HepG2 (cell line): Measurements from ENCODE around the gene ARFGEF3. TPM values are rescaled to one million over a fixed set of nuclear protein-coding genes. Genes with fewer than 3 reads are reported as not detected.

Experiments
- ATAC-seq: fragments of 200-7000 bp; cut with Tn5 transposase; 3 replicates; pipeline ENCODE4 v1.9.1; 2020; ENCODE audit warnings: mild to moderate bottlenecking, moderate library complexity
- BruUV-seq: library from RNA; stranded (reverse); fragments of 400-500 nt; replicated peaks from 2 replicates; lab custom pipeline; 2021; lab: Mats Ljungman, UMichigan
- CTCF ChIA-PET: fragments of 300-600 bp; formaldehyde crosslinking; extraction: SDS; loops from one replicate; lab custom pipeline; 2021; ENCODE audit warnings: low total read pairs, inconsistent platforms, low intra/inter-chr PET ratio; lab: Yijun Ruan, JAX
- POLR2A ChIA-PET: fragments of 350-600 bp; sonication (Branson Sonifier 250); formaldehyde crosslinking; loops from one replicate; lab custom pipeline; 2020; ENCODE audit warnings: antibody characterized with exemption, inconsistent platforms; lab: Yijun Ruan, JAX
- DNase-seq: peaks from one replicate; pipeline ENCODE4 v3.0.0-alpha.2; 2015; ENCODE audit warnings: low spot score
- FAIRE-seq: peaks from 3 replicates; lab custom pipeline; 2011; peaks lifted over from hg19 to GRCh38; lab: Jason Lieb, UNC
- H2AFZ ChIP-seq: one replicate; pipeline ENCODE4 v1.6.1; 2011; ENCODE audit warnings: low read length, inconsistent platforms
- H3K27ac ChIP-seq: fragments of 300-600 bp; 3 replicates; pipeline ENCODE4 v1.8.0; 2011; ENCODE audit warnings: mixed run types, mild to moderate bottlenecking, mixed read lengths, low read length, inconsistent platforms; ENCODE audit not compliant: insufficient read depth; ENCODE audit errors: extremely low read length
- H3K27me3 ChIP-seq, 2 experiments: fragments of 200-600 bp in 1 of 2; 2 replicates in 1 of 2; 3 replicates in 1 of 2; pipeline versions ENCODE4 v1.6.0 to v1.8.0; 2011; ENCODE audit warnings: low read length in 2 of 2, mild to moderate bottlenecking in 2 of 2, moderate library complexity in 2 of 2, inconsistent platforms in 1 of 2; ENCODE audit not compliant: insufficient read depth in 2 of 2, control insufficient read depth in 1 of 2
- H3K36me3 ChIP-seq, 2 experiments: fragments of 200-600 bp in 1 of 2; replicated peaks in 1 of 2; 2 replicates in 1 of 2; 3 replicates in 1 of 2; pipeline versions ENCODE4 v1.5.1 to v1.8.0; 2011; ENCODE audit warnings: low read length in 2 of 2, inconsistent platforms in 1 of 2; ENCODE audit not compliant: insufficient read depth in 2 of 2, control insufficient read depth in 1 of 2
- H3K4me1 ChIP-seq: 2 replicates; pipeline ENCODE4 v1.5.1; 2012; ENCODE audit warnings: low read length, inconsistent platforms; ENCODE audit not compliant: insufficient read depth
- H3K4me2 ChIP-seq: 2 replicates; pipeline ENCODE4 v1.6.0; 2011; ENCODE audit warnings: low read depth, low read length, inconsistent platforms
- H3K4me3 ChIP-seq, 3 experiments: fragments of 200-600 bp in 1 of 3; sonication (generic), shearing (Covaris generic) in 1 of 3; replicated peaks in 1 of 3; 2 replicates each; pipeline ENCODE4 v1.5.1; 2011 to 2016; ENCODE audit warnings: low read length in 3 of 3, inconsistent platforms in 2 of 3, low read depth in 2 of 3, mild to moderate bottlenecking in 2 of 3, control low read depth in 1 of 3, mixed read lengths in 1 of 3; ENCODE audit not compliant: insufficient read depth in 1 of 3
- H3K79me2 ChIP-seq: one replicate; pipeline ENCODE4 v1.6.1; 2011; ENCODE audit warnings: low read length, inconsistent platforms; ENCODE audit not compliant: insufficient read depth
- H3K9ac ChIP-seq: 2 replicates; pipeline ENCODE4 v1.6.0; 2011; ENCODE audit warnings: mild to moderate bottlenecking, low read depth, low read length, inconsistent platforms; ENCODE audit not compliant: insufficient read depth
- H3K9me3 ChIP-seq: 2 replicates; pipeline ENCODE4 v1.5.1; 2012; ENCODE audit warnings: mild to moderate bottlenecking, low read length
- H4K20me1 ChIP-seq: 2 replicates; pipeline ENCODE4 v1.6.0; 2011; ENCODE audit warnings: inconsistent platforms, mild to moderate bottlenecking, low read length, moderate library complexity; ENCODE audit not compliant: insufficient read depth
- EHMT2 ChIP-seq: fragments of 200-600 bp; sonication (generic); IDR thresholded peaks from 2 replicates; pipeline ENCODE4 v1.7.0; 2017; ENCODE audit warnings: antibody characterized with exemption, low read depth, low read length, borderline replicate concordance
- FOXM1 ChIP-seq: sonication (generic); formaldehyde crosslinking; IDR thresholded peaks from 2 replicates; pipeline ENCODE4 v1.5.0; 2020; ENCODE audit warnings: missing genetic modification reagents
- GZF1 ChIP-seq: sonication (generic); formaldehyde crosslinking; IDR thresholded peaks from 2 replicates; pipeline ENCODE4 v1.5.1; 2020; ENCODE audit warnings: mild to moderate bottlenecking, missing genetic modification reagents
- HNRNPLL ChIP-seq: fragments of 200-400 bp; formaldehyde crosslinking; IDR thresholded peaks from 2 replicates; pipeline ENCODE4 v1.6.1; 2017; ENCODE audit warnings: mild to moderate bottlenecking, low read depth, low read length; ENCODE audit not compliant: poor library complexity, severe bottlenecking
- HOXD1 ChIP-seq: sonication (generic); formaldehyde crosslinking; IDR thresholded peaks from 2 replicates; pipeline ENCODE4 v1.5.0; 2020; ENCODE audit warnings: missing genetic modification reagents
- KAT7 ChIP-seq: IDR thresholded peaks from 2 replicates; pipeline ENCODE4 v1.6.1; 2018; ENCODE audit warnings: borderline replicate concordance, missing compliant biosample characterization
- KLF15 ChIP-seq: sonication (generic); formaldehyde crosslinking; IDR thresholded peaks from 2 replicates; pipeline ENCODE4 v1.8.1; 2023; ENCODE audit warnings: borderline replicate concordance, mild to moderate bottlenecking, inconsistent platforms, missing genetic modification reagents, mixed read lengths
- STAT6 ChIP-seq: sonication (generic); formaldehyde crosslinking; IDR thresholded peaks from 2 replicates; pipeline ENCODE4 v1.4.0; 2020; ENCODE audit warnings: missing genetic modification reagents, mild to moderate bottlenecking, borderline replicate concordance
- TARDBP ChIP-seq: sonication (generic); formaldehyde crosslinking; IDR thresholded peaks from 2 replicates; pipeline ENCODE4 v1.8.0; 2022; ENCODE audit warnings: mild to moderate bottlenecking, missing genetic modification reagents
- THYN1 ChIP-seq: sonication (generic); formaldehyde crosslinking; IDR thresholded peaks from 2 replicates; pipeline ENCODE4 v1.8.1; 2023; ENCODE audit warnings: low read depth, mild to moderate bottlenecking, moderate library complexity, missing genetic modification reagents, borderline replicate concordance
- ZNF24 ChIP-seq: fragments of 450-650 bp; IDR thresholded peaks from 2 replicates; pipeline ENCODE4 v1.6.1; 2017; ENCODE audit warnings: antibody characterized with exemption, mild to moderate bottlenecking
- ZNF281 ChIP-seq: sonication (generic); formaldehyde crosslinking; IDR thresholded peaks from 2 replicates; pipeline ENCODE4 v1.4.0; 2020; ENCODE audit warnings: missing genetic modification reagents, borderline replicate concordance
- ZNF703 ChIP-seq: sonication (generic); formaldehyde crosslinking; IDR thresholded peaks from 2 replicates; pipeline ENCODE4 v1.5.1; 2020; ENCODE audit warnings: missing genetic modification reagents, mild to moderate bottlenecking, moderate library complexity, borderline replicate concordance
- WGBS: methylation state at CpG from one replicate; pipeline ENCODE4 v1.1.6; 2017; ENCODE audit warnings: low lambda C conversion rate; 5-methylcytosine and 5-hydroxymethylcytosine counted together
- in situ Hi-C: cut with HindIII; loops from 2 replicates; pipeline ENCODE4 v1.10.0; 2017; ENCODE audit warnings: low pct_unique_long_range_greater_than_20kb; ENCODE audit not compliant: extremely low pct_ligation_motif_present
- intact Hi-C: fragments of 100-400 bp; cut with micrococcal nuclease; formaldehyde crosslinking; loops from one replicate; pipeline ENCODE4 v1.10.0; 2022; ENCODE audit not compliant: unreplicated experiment
- polyA plus RNA-seq, 8 experiments: library from polyadenylated mRNA; depleted of rRNA in 3 of 8; stranded (reverse) in 7 of 8; unstranded in 1 of 8; fragments of >200 nt; fragmentation: Illumina TruSeq in 4 of 8; extraction: Trizol in 4 of 8; gene quantifications; 2 replicates each; pipeline versions ENCODE4 v1.2.1 to v1.2.3, GENCODE V29; 2011 to 2016; ENCODE audit warnings: low read depth in 4 of 8, missing spikeins in 1 of 8, mixed read lengths in 1 of 8; ENCODE audit not compliant: insufficient read depth in 1 of 8
- total RNA-seq, 5 experiments: library from RNA; depleted of rRNA; stranded (reverse); fragments of >200 nt; fragmentation: Illumina TruSeq; extraction: Trizol; gene quantifications; 2 replicates each; pipeline ENCODE4 v1.2.3, GENCODE V29; 2016; ENCODE audit warnings: low read depth in 1 of 5

Gene ARFGEF3
- total and polyA plus RNA-seq, 2 of the 13 experiments (the other 11 are each of a cell fraction or from before 2014, with no cell fraction given): 0.60 to 2.6 TPM

- TF ChIP-seq HOXD1 (CRISPR knock-in tag): no peak
- TF ChIP-seq, all 625 proteins: peak for 0
Measured at GRCh38 chr6:138307816-138308730, 146.3 kb downstream of the ARFGEF3 start (continued).

- Histone ChIP-seq H3K4me1 (no peaks in the 10 kb centered on the region), H3K27ac (no peak overlapping the region), H3K4me3 (no peak overlapping the region), H3K4me2 (no peak overlapping the region), H3K9ac (no peak overlapping the region), H3K9me3 (no peaks in the 10 kb centered on the region), H3K79me2 (no peaks in the 10 kb centered on the region), H3K36me3 (no peaks in the 10 kb centered on the region), H4K20me1 (no peaks in the 10 kb centered on the region), H3K27me3 (no peaks in the 10 kb centered on the region; a peak in 1 of 5 replicates), H2AFZ (no peak overlapping the region)
- WGBS: 88% methylated on average over 1 of the region's 1 CpG
- ATAC-seq: no peak
- CTCF ChIA-PET: no interaction called here
- in situ Hi-C loops (no loop called here), intact Hi-C loops (no loop called here)
- FAIRE-seq: no peak
- POLR2A ChIA-PET: no interaction called here
- BruUV-seq: no TSS peak
- no peak for DNase-seq
- TF ChIP-seq HNRNPLL (no peak), FOXM1 (no peak), EHMT2 (no peak), KLF15 (no peak), KAT7 (CRISPR knock-in tag) (no peak), GZF1 (CRISPR knock-in tag) (no peak), THYN1 (no peak), ZNF703 (CRISPR knock-in tag) (no peak), TARDBP (CRISPR knock-in tag) (no peak), ZNF24 (no peak), ZNF281 (CRISPR knock-in tag) (no peak), STAT6 (no peak)
Measured at GRCh38 chr6:138308731-138309110, 147.0 kb downstream of the ARFGEF3 start.
